ENCODE results near the gene OSBPL10.
"Not testable (repeated sequence)": the region's sequence is repeated elsewhere in the genome, so short reads cannot be mapped to it uniquely, and the experiment has no call there.

Gene OSBPL10

DNA sequence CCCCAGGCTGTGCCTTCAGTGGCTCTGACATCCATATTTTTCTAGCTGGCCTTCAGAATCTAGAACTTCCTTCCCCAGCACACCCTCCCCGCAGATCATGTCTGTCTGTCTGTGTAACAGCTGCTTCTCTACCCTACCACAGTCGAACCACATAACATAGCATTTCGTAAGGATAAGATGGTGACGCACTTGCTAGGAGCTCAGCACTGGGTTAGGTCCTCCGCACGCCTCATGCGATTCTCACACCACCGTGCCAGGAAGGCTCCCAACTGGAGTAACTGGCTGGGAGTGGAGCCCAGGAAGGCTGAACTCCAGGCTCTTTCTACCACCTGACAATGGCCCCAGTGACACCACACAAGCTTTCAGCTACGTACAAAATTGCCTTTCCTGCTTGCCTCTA lies 279.8 kb downstream of the OSBPL10 start:
- DNase-seq (ENCODE audit: low read depth): no peak

DNA sequence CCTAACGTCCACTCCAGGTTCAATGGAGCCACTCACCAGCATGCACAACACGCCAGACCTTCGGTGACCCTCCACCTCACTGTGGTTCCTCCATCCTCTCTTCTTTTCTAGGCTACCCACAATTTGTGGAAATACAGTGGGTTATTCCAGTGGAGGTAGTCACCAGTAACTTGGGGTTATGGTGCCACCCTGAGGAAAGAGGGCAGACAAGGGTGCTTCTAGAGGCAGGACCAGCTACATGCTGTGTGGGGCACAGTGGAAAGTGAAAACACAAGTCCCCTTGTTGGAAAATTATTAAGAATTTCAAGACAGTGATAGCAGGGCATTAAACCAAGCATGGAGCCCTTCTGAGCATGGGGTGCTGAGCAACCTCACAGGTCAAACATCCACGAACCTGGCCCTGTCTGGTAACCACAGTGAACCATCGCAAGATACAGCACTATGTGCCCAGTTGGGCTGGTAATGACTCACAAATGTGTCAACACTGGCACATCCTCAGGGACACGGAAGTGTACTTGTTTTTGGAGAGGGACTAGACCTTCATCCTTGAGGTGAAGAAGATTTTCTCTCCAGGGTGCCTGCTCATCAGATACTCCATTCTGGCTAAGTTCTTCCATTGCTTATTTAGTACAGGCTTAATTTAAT lies 281.6 kb downstream of the OSBPL10 start:
- no peak for DNase-seq (ENCODE audit: low read depth)

DNA sequence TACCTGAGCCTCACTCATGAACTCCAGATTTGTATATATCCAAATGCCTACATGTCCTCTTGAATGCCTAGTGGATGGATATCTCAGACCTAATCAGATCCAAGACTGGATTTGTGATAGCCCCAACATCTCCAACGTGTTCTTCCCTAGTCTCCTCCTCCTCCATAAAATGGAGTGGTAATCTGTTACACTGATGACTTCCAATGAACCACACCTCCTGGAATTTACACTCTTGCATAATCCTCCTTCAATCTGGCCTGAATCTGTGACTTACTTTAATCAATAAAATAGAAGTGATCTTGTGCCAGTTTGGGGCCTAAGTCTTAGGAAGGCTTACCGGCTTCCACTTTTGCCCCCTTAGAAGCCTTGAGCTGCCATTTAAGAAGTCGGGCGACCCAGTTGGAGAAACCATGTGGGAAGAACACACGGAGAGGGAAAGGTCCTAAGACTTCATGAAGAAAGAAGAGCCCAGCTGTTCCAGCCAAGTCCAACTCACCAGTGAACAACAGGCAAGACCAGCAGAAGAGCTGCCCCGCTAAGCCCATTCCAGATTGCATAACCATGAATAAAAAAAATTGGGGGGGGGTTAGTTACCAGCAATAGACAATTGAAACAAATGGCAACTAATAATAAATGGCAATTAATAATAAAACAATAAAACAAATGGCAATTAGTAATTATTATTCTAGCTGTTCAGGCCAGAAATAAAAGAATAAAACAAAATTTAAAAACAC lies 284.1 kb downstream of the OSBPL10 start:
- no peak for DNase-seq (ENCODE audit: low read depth)

DNA sequence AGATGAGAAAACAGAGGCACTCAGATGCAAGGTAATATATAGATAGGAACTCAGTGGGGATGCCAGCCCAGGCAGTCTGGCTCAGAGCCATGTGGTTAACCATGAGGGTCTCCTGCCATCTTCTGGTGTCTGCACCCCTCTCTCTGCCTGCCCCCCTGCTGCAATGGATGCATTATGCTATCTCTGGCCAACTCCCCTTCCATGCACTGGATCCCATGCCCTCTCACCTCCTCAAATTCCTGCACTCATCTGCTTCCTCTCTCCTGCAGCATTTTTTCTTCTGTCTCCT lies 285.1 kb downstream of the OSBPL10 start:
- DNase-seq (ENCODE audit: low read depth): no peak

DNA sequence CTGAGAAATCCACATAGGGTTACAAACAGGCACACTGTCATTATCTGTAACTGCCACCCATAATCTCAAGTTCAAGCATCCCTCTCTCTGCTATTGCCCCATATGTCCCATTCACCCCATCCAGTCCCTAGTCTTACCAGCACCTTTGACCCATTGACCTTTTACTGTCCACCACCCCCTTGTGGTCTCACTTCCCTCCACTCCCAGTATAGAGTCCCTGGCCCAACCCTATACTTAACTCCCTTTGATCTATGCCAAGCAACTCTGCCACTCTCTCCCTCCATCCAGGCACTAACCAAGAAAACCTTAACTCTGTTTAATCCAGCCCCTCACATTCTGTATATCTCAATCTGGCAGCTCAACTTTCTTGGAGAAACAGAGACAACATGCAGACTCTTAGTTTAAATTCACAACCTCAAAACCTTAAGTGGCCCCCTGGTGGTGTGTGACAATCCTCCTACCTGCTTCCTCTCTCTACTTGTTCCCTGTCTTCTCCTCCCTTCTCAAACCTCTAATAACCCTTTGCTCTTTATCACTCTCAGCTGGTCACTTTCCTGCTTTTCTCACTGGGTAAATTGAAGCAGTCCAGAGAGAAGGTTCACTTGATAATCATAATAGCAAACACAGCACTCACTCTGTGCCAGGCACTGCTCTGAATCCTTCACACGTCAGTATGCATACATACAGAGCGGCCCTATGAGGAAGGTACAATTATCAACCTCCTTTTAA lies 285.6 kb downstream of the OSBPL10 start:
- no peak for DNase-seq (ENCODE audit: low read depth)

DNA sequence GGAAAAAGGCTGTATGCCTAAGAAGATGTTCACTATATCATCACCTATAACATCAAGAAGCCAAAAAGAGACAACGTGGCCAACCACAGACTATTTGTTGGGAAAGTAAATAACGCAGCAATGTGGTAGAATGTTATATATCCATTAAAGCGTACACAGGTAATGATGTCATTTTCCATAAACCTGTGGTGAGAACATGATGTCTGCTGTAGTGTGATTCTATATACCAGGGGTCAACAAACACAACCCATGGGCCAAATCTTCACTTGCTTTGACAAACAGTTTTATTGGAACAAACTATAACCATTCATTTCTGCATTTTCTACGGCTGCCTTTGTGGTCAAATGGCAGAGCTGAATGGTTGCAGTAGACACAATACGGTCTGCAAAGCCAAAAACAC lies 287.7 kb downstream of the OSBPL10 start:
- no peak for DNase-seq (ENCODE audit: low read depth)

DNA sequence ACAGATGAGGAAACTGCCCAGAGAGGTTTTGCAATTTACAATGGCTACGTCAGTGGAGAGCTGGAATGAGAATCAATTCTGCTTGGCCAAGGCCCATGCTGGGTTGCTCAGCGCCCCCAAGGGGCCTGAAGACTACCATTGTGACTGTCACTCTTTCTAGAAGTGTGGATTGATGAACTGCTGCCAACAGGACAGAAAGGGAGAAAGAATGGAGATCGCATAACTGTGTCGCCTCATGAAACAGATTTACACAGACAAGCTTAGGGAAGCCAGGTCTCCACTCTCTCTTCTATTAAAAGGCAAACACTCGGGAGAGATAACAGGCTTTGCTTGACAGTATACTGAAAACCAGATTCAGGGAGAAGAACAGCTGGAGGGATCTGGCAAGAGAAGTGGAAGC lies 288.3 kb downstream of the OSBPL10 start:
- no peak for DNase-seq (ENCODE audit: low read depth)

DNA sequence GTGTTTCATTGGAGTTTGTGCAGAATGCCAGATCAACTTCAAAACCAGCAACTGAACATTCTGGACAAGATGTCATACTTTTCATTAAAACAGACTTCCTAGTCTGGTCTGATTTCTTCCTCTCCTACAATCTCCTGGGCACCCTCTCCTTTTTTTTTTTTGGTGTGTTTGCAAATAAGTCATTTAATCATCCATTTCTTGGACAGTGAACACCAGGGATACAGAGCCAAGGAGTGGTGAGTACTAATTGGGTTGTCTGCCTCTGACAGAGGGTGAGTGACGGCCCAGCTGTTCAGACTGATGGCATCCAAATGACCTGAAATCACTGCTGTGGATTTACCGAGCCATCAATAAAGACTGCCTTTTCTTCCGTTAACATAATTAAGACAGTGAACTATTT lies 290.3 kb downstream of the OSBPL10 start:
- DNase-seq (ENCODE audit: low read depth): no peak

DNA sequence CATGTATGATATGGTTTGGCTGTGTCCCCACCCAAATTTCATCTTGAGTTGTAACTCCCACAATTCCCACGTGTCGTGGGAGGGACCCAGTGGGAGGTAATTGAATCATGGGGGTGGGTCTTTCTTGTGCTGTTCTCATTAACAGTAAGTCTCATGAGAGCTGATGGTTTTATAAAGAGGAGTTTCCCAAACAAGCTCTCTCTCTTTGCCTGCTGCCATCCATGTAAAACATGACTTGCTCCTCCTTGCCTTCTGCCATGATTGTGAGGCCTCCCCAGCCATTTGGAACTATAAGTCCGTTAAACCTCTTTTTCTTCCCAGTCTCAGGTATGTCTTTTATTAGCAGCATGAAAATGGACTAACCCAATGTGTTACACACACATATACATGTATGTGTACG lies 291.5 kb downstream of the OSBPL10 start:
- not testable (repeated sequence) for DNase-seq (ENCODE audit: low read depth)

DNA sequence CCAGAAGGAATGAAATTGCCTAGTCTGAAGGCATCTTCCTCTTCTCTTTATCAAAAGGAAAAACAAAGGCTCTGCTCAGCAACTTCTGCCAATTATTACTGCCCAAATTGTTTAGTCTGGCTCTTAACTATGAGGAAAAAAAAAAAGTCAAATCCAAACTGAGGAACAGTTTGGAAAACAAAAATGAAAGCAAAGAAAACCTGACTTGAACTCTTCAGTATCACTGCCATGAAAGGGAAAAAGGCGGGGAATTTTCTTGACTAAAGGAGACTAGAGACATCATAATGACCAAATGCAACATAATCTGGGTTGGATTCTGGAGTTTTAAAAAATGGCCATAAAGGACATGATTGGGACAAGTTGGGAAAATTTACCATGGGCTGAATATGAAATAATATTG lies 292.1 kb downstream of the OSBPL10 start:
- no peak for DNase-seq (ENCODE audit: low read depth)

DNA sequence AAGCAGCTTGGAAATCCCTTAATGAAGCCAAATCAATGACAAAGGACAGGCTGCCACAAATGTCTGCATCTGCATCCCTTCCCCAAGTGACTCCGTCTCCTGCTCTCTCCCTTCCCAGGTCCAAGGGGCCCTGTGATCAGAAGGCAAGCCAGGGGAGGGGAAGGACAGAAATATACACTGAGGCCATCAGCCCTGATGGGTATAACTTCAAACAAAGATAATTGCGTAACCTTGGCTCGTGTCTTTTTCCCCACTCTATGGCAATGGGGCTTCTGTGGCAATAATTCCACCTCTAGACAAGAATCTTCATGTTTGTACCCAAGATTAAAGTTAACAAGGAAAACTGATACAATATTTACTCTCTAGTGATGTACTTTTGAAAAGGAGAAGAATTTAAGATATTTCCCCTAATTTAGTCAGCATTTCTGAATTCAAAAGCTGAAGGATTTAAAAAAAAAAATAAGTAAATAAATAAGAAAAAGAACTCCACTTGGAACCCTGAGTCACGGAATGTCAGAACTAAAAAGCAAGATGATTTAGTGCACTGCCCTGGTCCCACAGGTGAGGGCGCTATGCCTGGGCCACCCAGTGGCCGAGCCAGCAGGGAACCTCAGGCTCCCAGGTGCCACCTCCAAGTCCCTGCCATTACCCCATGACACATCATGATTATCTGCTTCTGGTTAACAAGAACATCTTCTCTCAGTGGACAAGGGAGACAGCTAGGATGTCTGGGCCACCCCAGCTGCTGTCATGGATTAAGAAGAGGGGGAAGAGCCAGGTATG lies 293.9 kb downstream of the OSBPL10 start:
- no peak for DNase-seq (ENCODE audit: low read depth)

DNA sequence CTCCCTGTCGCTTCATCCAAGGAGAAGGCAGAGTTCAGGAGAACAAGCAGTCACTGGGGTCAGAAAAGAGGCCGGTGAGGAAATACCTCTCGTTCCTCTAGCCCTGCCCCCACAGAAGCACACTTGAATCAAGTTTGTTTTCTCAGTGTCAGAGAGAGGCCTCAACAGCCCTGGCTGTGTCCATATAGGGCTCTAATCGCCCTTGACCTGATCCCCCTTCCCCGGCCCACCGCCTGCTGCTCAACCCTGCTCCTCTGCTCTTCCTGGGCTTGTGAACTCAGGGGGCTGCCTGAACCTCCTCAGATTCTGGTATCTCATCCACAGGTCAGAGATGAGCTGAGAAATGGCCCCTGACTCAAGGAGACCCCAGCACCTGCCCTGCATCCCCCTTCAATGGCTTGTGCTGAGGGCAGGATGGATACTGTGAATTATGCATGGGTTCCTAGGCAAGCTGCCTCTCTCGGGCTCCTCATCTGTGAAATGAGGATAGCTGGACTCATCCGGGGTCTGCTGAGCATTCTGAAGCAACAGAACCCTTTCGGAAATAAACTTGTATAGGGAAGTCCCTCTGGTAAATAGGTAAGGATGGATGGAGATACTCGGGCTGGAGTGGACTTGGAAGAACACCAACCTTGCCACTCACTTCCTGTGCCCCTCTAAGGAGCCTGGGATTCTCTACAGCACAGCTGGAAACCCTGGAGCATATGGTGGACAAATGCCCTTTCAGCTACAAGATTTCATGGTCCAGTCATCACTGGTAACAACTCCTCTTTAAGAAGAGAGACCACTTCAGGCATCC lies 300.8 kb downstream of the OSBPL10 start:
- DNase-seq (ENCODE audit: low read depth): no peak

DNA sequence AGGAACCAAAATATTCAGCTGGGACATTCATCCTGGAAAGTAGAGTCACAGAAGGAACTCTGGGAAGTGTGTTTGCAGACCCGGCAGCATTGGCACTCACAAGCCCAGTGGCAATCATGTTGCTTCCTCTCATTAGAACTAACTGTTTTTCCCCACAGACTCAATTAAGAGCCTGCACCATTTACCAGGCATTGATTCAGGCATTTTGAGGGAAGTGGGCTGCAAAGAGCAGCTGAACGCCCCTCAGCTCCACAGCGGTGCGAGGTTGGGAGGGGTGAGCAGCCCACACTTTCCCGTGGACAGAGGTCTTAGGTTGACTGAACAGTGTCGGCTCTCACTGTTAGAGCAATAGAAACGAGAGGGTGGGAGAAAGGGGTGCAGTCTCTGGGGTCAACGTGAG lies 304.5 kb downstream of the OSBPL10 start:
- no peak for DNase-seq (ENCODE audit: low read depth)

DNA sequence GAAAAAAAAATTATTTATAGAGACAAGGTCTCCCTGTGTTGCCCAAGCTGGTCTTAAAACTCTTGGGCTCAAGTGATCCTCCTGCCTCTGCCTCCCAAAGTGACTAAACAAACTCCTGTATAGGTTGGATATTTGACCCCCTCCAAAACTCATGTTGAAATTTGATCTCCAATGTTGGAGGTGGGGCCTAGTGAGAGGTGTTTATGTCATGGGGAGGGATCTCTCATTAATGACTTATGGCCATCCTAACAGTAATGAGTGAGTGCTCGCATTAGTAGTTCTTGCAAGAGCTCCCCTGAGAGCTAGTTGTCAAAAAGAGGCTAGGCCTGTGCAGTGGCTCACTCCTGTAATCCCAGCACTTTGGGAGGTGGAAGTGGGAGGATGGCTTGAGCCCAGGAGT lies 307.1 kb downstream of the OSBPL10 start:
- DNase-seq (ENCODE audit: low read depth): no peak

DNA sequence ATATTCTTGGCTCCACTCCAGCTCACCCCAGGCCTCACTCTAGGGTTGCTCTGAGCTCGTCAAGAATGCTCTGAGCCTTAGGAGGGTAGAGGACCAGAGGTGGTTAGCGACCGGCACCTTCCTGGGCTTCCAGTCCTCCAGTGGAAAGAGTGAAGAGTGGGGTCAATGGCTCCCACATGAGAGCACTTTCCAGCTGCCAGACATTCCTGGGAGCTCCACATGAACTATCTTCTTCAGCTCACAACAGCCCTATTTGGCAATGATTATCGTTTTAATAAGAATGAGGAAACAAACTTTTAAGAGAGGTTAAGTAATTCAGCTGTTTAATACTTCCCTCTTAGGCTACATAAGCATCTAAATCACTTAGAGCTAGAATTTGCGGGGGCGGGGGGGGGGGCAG lies 309.1 kb downstream of the OSBPL10 start:
- no peak for DNase-seq (ENCODE audit: low read depth)

DNA sequence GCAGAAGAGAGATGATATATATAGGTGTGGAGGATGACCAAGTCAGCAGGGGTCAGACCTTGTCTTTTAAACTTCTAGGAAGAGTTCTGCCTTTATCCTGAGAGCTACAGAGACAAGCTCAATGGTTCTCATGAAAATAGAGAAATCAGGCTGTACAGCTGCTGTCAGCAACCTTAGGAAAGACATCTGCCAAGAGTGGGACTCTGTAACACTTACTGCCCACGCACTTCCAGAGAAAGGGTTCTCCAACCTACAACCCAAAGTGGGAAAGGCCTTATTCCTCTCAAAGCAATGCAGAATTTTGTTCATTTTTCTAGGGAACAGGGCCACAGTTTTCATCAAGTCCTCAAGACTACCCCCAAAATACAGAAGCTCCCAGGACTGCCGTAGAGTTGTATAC lies 309.6 kb downstream of the OSBPL10 start:
- no peak for DNase-seq (ENCODE audit: low read depth)

DNA sequence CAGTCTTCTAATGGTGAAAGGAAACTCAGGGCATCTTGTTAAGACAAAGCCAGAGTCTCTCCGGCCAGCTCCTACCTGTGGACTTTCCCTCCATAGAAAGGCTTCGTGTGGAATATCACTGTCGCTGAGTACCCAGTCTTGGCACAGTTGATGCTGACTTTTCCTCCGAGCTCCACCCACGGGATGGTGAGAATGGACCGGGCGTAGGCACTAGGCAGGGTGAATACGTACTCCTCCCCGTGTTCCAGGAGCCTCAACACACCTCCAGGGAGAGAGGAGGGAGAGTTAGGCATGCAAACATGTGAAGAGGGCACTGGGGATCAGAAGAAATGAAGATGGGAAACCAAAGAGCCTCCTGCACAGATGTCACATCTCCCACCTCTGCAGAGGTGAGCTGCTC lies 310.3 kb downstream of the OSBPL10 start:
- no peak for DNase-seq (ENCODE audit: low read depth)

DNA sequence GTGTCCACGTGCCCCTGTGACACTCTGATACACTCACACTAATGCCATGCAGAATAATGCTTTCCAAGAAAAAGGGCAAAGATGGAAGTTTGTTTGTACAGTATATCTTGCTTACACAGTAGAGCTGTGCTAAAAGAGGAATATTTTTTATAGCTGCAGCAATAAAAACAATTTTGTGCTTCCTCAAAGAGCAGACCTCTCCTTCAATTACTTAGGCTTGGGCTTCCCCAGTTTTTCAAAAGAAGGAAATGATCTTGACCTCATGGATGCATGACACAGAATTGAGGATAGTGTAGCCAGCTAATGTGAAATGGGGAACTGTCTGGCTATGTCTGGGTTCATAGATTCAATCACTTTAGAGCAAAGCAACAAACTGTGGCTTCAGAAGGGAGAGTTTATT lies 310.9 kb downstream of the OSBPL10 start:
- DNase-seq (ENCODE audit: low read depth): no peak

DNA sequence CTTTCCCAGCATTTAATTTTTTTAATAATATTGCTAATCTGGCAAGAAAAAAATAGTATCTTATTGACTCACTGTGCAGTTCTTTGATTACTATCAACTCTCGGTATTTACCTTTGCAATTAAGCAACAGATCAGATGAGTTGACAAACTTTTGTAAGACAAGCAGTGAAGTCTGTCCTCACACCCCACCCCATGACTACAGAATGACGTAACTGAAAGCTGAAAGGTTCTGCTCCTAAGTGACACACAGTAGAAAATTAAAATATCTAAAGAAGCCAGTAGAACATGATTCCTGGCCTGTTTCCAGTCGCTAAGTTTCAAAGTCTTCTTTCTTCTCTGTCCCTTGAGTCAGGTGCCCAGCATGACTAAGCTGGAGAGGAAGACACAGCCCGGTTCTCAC lies 312.8 kb downstream of the OSBPL10 start:
- no peak for DNase-seq (ENCODE audit: low read depth)

DNA sequence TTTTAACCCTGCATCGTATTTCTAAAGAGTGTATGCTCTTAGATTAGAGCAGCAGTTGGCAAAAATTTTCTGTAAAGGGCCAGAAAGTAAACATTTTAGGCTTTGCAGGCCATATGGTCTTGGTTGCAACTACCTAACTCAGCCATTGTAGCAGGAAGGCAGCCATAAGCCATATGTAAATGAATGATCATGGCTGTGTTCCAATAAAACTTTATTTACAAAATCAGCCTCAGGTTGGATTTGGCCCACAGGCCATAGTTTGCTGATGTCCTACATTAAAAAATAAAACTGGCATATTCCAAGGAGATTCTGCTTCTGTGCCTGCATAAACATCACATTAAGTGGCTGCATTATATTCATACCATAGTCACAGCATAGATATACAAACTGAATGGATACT lies 313.5 kb downstream of the OSBPL10 start:
- DNase-seq (ENCODE audit: low read depth): no peak

DNA sequence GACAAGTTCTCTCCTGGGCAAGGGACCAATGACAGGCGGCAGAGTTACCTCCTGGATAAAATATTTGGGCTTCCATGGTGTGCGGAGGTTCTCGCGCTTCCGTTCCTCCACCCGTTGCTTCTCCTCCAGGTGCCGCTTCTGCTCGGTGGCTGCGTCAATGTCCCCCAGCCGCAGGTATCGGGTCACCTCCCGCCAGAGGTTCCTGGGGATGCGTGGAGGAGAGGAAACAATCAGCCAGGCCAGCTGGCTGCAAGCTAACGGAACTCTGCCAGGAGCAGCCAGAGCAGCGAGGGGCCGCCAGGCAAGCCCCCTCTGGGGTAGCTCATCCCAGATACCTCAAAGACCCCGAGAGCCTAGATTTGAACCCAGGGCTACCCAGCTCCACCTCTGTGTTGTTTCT lies 317.0 kb downstream of the OSBPL10 start:
- no peak for DNase-seq (ENCODE audit: low read depth)
